Stimulated activated CD8-positive, alpha-beta memory T cell treated with anti-CD3 and anti-CD28 coated beads, Interleukin-12 subunit alpha, Interleukin-12 subunit beta, amount 100 ng/mL, for 1 hour (primary cell): ENCODE data around the gene TPRA1.
A peak's percentile ranks its signal among the peaks of the same experiment; 100 is the strongest.

Experiments used
- DNase-seq: peaks from one replicate; pipeline ENCODE4 v3.0.0-alpha.2; 2020; ENCODE audit warnings: low read depth

Gene TPRA1

GRCh38 chr3:127590593-127591465, at the start of gene TPRA1:
Gene TPRA1, minus strand, starts transcription at chr3:127590733. Its CDS starts 10,587 bp downstream, at chr3:127580146.
- peak; percentile 68 for DNase-seq

GRCh38 chr3:127640042-127640355, 49.5 kb upstream of the TPRA1 start:
- DNase-seq = no peak

- DNase-seq = no peak
These were observed 48.9 kb upstream of the TPRA1 start for GRCh38 chr3:127639173-127640041.

GRCh38 chr3:127637971-127638370, 47.4 kb upstream of the TPRA1 start:
- DNase-seq = no peak

- DNase-seq = no peak
These were observed 47.0 kb upstream of the TPRA1 start for GRCh38 chr3:127637546-127637945.

GRCh38 chr3:127634653-127635052, 44.1 kb upstream of the TPRA1 start:
- no peak for DNase-seq

- DNase-seq = no peak
These were observed 41.7 kb upstream of the TPRA1 start for GRCh38 chr3:127632035-127632820.

GRCh38 chr3:127630811-127631714, 40.5 kb upstream of the TPRA1 start:
- DNase-seq = no peak

- DNase-seq = no peak
These were observed 39.2 kb upstream of the TPRA1 start for GRCh38 chr3:127629467-127630403.

GRCh38 chr3:127628788-127629466, 38.4 kb upstream of the TPRA1 start, which contains the start of gene PODXL2:
Gene PODXL2, plus strand, starts transcription at chr3:127629185. Its CDS starts 35 bp downstream, at chr3:127629220.
- no peak for DNase-seq

GRCh38 chr3:127628426-127628787, 37.9 kb upstream of the TPRA1 start:
- DNase-seq = no peak

GRCh38 chr3:127625821-127626220, 35.3 kb upstream of the TPRA1 start:
- no peak for DNase-seq

- DNase-seq = no peak
These were observed 33.5 kb upstream of the TPRA1 start for GRCh38 chr3:127624063-127624462.

GRCh38 chr3:127622772-127623576, 32.4 kb upstream of the TPRA1 start:
- no peak for DNase-seq

GRCh38 chr3:127622031-127622430, 31.5 kb upstream of the TPRA1 start:
- DNase-seq = no peak

GRCh38 chr3:127620637-127621375, 30.3 kb upstream of the TPRA1 start:
- no peak for DNase-seq

- no peak for DNase-seq
These were observed 28.4 kb upstream of the TPRA1 start for GRCh38 chr3:127618891-127619290.
